ENCODE measurements around the gene NACC1. TPM values are rescaled to one million over a fixed set of nuclear protein-coding genes. Genes with fewer than 3 reads are reported as not detected.

Gene NACC1
- total RNA-seq, 1 donor from 2014 or later: 62.1 TPM

GRCh38 chr19:13097033-13097462 lies 21.0 kb upstream of the NACC1 start:
- CTCF ChIA-PET: interaction anchor here (3.9 to 5.0 kb wide), 3 partner anchors 8 to 119 kb away, joined by 27 to 106 read pairs (median 47); no protein-coding TSS in a partner anchor
- ATAC-seq (ENCODE audit: low read depth) (no peak), DNase-seq (no peak)
- Mint-ChIP-seq H3K9me3 (no peaks in the 10 kb centered on the region), H3K4me1 (peaks cover 66% of the 10 kb centered on the region), H3K4me3 (peak overlapping the region; percentile 88), H3K27ac (peak overlapping the region; percentile 95), H3K36me3 (ENCODE audit: low read depth) (peaks cover 21% of the 10 kb centered on the region), H3K27me3 (no peaks in the 10 kb centered on the region)
- intact Hi-C loops (cut with micrococcal nuclease): no loop called here
- TF ChIP-seq CTCF (IDR thresholded peaks at IDR 0.05): no peak
- POLR2A ChIA-PET: interaction anchor here (0.6 to 4.5 kb wide), 19 partner anchors 8 to 1499 kb away, joined by 3 to 125 read pairs (median 5); partner anchors contain the start of genes CALR, LYL1 and NACC1

DNA sequence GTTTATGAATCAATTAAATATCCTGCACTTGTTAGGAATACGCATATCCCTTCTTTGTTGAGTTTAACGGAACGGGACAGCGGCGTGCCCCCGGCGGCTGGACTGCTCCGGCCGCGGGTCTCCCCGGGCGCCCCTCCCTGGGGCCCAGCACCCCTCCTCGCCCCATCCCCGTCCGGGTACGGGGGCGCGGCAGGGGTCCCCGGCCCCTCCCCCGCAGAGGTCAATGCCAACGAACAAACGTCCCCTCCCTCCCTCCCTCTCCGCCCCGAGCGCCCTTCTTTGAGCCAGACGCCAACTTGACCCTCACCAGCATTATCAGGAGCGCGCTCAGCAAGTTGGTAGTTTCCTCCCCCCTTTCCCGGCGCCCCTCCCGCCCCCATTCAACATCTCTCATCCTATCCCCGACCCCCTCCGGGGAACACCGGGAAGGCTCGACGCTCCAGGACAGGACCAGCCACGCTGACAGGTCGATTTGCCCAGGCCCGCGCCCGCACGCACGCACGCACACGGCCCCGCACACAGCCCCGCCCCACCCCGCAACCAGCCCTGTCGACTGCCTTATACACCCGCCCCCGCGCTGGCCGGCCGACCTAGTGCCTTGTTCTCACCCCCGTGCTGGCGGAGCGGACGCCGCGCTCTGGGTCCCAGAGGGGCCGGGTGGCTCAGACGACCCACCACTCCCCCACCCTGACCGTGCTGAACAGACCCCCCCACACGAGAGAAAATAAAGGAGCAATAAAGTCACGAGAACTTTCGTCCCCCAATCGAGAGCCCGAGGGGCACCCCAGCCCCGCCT lies 20.4 kb upstream of the NACC1 start:
- ATAC-seq (ENCODE audit: low read depth) (peak; percentile 12), DNase-seq (peak; percentile 61)
- H3K9me3 Mint-ChIP-seq: no peaks in the 10 kb centered on the region
- intact Hi-C loops (cut with micrococcal nuclease): loop anchor here (1.0 kb wide), 2 partner anchors 59 to 84 kb away; no protein-coding TSS in a partner anchor
- peak overlapping the region; percentile 88 for H3K4me3 Mint-ChIP-seq
- CTCF ChIA-PET: no interaction called here
- no peaks in the 10 kb centered on the region for H3K27me3 Mint-ChIP-seq
- H3K36me3 Mint-ChIP-seq (ENCODE audit: low read depth): peaks cover 21% of the 10 kb centered on the region
- peaks cover 68% of the 10 kb centered on the region for H3K4me1 Mint-ChIP-seq
- H3K27ac Mint-ChIP-seq: peak overlapping the region; percentile 95
- POLR2A ChIA-PET: interaction anchor here (0.6 to 8.8 kb wide), 16 partner anchors 7 to 1479 kb away, joined by 3 to 158 read pairs (median 6); partner anchors contain the start of genes LYL1, NACC1 and TRMT1
- no peak for TF ChIP-seq CTCF (IDR thresholded peaks at IDR 0.05)

- H3K27ac Mint-ChIP-seq: peak overlapping the region; percentile 93
- peaks cover 21% of the 10 kb centered on the region for H3K36me3 Mint-ChIP-seq (ENCODE audit: low read depth)
- ChIA-PET CTCF (no interaction called here), POLR2A (interaction anchor here (0.6 to 8.8 kb wide), 4 partner anchors 18 to 57 kb away, joined by 3 to 158 read pairs (median 41); partner anchors contain the start of genes NACC1 and TRMT1)
- no peaks in the 10 kb centered on the region for H3K9me3 Mint-ChIP-seq
- intact Hi-C loops (cut with micrococcal nuclease): loop anchor here (1.0 kb wide), 2 partner anchors 58 to 85 kb away; no protein-coding TSS in a partner anchor
- H3K27me3 Mint-ChIP-seq: no peaks in the 10 kb centered on the region
- ATAC-seq (ENCODE audit: low read depth): peak; percentile 1
- peak overlapping the region; percentile 88 for H3K4me3 Mint-ChIP-seq
- no peak for TF ChIP-seq CTCF (IDR thresholded peaks at IDR 0.05)
- H3K4me1 Mint-ChIP-seq: peaks cover 73% of the 10 kb centered on the region
- DNase-seq: peak; percentile 44
Observed at GRCh38 chr19:13098277-13099072, 19.6 kb upstream of the NACC1 start.

DNA sequence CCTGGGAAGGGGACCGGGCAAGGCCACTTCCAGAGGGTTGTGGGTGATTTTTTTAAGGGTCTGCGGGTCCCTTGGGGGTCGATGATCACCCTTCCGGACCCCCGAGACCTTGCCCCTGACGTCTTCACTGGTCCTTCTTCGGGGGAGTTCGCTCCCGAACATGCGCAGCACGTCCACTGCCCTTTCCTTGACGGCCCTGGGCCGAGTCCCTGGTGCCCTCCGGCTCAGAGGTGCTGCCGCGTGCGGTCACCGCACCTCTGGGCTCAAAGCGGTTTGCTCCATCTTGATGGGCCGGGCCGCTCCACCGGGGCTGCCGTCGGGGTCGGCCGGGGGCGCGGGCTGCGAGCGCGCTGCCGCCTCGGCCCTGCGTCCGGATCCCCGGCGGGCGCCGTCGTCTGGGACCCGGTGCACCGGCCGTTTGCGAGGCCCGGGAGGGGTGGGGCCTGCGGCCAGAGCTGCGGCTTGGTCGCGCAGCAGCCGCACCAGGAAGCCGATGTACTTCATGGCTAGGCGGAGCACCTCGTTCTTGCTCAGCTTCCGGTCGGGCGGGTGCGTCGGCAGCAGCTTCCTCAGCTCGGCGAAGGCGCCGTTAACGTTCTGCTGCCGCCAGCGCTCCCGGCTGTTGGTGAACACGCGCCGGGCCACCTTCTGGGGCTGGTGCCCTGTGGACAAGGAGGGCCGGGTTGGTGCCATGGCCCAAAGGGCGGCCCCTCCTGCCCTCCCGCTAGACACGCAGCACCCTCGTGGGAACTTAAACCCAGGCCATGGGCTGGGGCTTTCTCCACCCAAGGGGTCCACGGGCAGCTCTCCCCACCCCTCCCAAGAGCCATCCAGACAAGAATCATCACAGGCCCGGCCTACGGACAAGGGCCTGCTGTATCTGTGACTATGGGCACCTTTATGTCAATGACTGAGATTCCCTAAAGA lies 18.7 kb upstream of the NACC1 start:
- no peak for TF ChIP-seq CTCF (IDR thresholded peaks at IDR 0.05)
- H3K9me3 Mint-ChIP-seq: no peaks in the 10 kb centered on the region
- peak overlapping the region; percentile 93 for H3K27ac Mint-ChIP-seq
- DNase-seq (peak; percentile 70), ATAC-seq (ENCODE audit: low read depth) (peak; percentile 2)
- CTCF ChIA-PET: interaction anchor here (1.1 to 1.5 kb wide), 3 partner anchors 54 to 162 kb away, joined by 3 to 4 read pairs (median 3); no protein-coding TSS in a partner anchor
- H3K27me3 Mint-ChIP-seq: no peaks in the 10 kb centered on the region
- intact Hi-C loops (cut with micrococcal nuclease): no loop called here
- H3K36me3 Mint-ChIP-seq (ENCODE audit: low read depth): peaks cover 21% of the 10 kb centered on the region
- H3K4me3 Mint-ChIP-seq: peak overlapping the region; percentile 88
- peaks cover 76% of the 10 kb centered on the region for H3K4me1 Mint-ChIP-seq
- POLR2A ChIA-PET: interaction anchor here (0.6 to 8.8 kb wide), 12 partner anchors 17 to 441 kb away, joined by 3 to 158 read pairs (median 5); partner anchors contain the start of genes IER2, JUNB, NACC1 and STX10
